IPS DF 19.7 (cell line): ENCODE results near the gene FCN2.

ENCODE experiments used
- DNase-seq: peaks from one replicate; pipeline ENCODE4 v3.0.0-alpha.2; 2013; ENCODE audit warnings: low read depth, low spot score

FCN2 gene

GRCh38 chr9:134887686-134888602, 7.3 kb downstream of the FCN2 start:
- no peak for DNase-seq

DNA sequence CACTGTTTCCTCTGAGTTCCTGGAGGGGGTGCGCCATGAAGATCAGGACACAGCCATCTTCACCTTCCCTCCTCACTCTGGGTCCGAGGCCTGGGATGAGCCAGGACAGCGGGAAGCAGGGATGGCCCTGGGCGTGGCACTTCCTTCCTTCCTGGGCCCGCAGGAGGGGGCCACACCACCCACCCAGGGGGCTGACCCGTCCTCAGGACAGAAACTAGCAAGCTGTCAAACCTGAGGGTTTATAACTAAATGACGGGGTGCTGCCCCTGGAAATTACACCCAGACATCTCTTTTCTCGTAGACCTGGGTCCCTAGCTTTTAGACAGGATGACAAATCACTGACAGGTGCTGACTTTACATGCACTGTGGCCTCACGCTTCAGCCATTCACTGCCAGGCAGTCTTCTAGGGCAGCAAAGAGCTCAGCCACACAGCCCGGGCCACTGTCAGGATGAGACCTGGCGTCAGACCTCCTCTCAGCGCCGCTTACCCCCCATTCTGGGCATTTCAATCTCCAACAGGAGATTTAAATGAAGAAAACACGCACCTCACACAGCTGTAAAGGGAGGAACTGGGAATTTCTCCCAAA, 8.1 kb downstream of the FCN2 start:
- DNase-seq, result no peak

DNA sequence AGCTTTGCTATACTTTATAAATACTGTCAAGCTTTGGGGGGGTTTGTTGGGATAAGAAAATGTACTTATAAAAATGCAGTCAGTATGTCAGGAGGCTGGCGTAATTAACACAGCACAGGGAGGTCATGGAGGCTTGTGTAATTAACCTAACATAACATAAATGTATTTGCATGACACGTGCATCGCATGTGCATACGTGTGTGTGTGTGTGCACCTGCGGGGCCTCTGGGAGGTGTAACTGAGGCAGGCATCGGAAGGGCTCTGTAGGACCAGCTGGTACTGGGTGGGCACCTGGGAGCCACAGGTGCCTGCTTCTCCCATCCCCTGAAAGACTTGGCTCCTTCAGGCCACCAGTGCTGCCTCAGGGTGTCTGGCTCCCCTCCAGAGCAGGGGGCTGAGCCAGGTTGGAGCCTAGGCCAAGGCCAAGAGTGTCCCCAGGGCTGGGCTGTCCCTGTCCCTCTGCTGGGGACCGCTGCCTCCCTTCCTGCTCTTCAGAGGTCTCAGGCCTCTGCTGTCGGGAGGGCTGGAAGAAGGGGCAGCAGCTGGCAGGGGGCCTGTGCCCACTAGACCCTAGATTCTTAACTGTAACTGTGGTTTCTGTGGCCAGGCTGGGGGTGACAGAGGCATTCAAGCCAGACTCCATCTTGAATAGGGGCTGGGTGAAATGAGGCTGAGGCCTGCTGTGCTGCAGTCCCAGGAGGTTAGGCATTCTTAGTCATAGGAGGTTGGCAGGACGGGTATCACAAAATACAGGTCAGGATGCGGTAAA, 9.0 kb downstream of the FCN2 start:
- no peak for DNase-seq

- DNase-seq, result no peak
These were observed 9.5 kb downstream of the FCN2 start for GRCh38 chr9:134890155-134890495.

DNA sequence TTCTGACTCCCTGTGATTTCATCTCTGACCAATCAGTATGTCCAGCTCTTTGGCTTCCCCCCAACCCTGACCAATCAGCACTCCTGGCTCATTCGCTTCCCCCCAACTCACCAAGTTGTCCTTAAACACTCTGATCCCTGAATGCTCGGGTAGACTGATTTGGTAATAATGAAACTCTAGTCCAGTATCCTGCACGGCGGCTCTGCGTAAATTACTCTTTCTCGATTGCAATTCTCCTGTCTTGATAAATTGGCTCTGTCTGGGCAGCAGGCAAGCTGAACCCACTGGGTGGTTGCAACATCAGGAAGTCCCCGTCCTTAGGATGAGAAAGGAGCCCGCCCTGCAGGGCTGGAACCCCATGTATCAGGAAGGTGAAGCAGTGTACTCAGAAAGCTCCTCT, 10.4 kb downstream of the FCN2 start:
- DNase-seq, result no peak

DNA sequence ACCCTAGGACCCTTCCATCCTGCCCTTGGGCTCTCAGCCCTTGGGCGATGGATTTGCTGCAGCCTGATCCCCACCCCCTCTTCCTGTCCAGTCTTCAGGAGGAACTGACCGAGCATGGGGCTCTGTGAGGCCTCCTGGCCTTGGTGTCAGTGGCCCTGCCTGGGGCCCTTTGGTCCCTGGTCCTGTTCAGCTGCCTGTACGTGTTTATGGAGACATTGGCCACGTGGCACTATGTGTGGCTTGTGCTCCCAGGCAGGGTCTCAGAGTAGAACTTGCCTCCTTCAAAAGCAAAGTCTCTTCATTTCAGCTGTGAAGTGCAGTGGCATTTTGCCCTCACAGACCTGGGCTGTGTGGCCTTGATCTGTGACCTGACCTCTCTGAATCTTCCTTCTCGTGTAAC, 11.1 kb downstream of the FCN2 start:
- no peak for DNase-seq

DNA sequence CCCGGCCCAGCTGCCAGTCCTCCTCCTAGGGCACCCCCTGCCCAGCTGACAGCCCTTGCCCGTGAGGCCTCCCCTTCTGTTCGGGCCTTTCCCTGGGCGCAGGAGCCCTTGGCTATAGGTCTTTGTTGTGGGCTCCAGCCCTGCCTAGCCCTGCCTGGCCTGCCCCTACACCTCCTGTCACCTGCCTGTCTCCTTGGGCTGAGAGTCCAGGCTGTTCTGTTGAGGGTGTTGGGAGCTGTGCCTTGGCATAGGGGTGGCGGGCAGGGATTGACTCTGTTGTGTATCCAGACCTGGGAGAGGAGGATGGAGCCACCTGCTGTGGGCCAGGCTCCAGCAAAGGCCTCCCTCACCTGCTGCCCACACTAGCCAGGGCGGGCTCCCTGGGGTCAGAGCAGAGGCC, 11.6 kb downstream of the FCN2 start:
- no peak for DNase-seq

DNA sequence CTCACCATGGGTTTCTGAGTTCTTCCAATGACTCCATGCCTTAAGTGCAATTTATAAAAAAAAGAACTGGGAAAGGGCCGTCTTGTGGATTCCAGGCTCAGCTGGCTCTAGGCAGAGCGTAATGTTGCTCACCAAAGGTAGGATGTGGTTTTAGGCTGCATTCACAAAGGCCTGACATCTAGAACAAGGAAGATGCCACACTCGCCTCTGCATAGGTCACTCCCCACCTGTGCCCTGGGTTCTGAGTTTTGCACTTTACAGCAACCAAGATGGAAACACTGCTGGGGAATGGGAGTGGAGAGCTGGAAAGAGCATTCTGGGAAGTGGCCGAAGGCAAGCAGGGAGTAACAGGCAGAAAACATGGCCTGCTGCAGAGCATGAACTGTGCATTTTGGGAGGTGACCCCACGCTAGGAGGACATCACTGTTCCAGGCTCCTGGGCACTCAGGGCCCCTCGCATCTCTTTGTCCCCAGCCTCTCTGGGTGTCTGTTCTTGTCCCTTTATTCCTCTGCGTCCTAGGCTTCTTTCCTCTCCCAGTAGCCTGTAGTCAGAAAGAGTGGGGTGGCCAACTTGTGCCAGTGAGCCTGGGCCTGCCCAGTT, 12.3 kb downstream of the FCN2 start:
- DNase-seq, result no peak

DNA sequence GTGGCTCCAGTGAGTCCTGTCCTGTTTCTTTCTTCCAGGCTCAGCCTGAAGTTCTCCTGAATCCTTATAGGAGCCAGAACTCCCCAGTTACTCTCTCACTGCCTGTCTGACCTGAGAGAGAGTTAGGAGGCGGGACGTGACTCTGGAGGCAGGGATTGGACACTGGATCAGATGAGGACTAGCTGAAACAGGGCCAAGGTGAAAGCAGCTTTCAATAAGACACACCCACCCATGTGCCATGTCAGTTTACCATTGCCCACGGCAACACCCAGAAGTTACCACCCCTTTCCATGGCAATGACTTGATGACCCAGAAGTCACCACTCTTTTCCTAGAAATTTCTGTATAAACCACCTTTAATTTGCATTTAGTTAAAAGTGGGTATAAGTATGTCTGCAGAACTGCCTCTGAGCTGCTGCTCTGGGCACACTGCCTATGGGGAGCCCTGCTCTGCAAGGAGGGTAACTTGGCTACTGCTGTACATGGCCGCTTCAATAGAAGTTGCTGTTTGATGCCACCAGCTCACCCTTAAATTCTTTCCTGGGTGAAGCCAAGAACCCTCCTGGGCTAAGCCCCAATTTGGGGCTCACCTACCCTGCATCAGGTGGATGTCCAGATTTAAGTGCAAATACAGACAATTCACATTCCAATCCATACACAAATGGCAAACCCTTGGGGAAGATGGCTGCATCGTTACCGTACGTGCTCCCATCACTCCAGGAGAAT, 13.7 kb downstream of the FCN2 start:
- no peak for DNase-seq

- no peak for DNase-seq
These were observed 14.5 kb downstream of the FCN2 start for GRCh38 chr9:134895097-134895496.

GRCh38 chr9:134895567-134895907, 14.9 kb downstream of the FCN2 start:
- DNase-seq, result no peak

- no peak for DNase-seq
These were observed 15.6 kb downstream of the FCN2 start for GRCh38 chr9:134895908-134896833.

- no peak for DNase-seq
These were observed 16.4 kb downstream of the FCN2 start for GRCh38 chr9:134896834-134897583.

GRCh38 chr9:134897584-134898170, 17.1 kb downstream of the FCN2 start:
- no peak for DNase-seq

DNA sequence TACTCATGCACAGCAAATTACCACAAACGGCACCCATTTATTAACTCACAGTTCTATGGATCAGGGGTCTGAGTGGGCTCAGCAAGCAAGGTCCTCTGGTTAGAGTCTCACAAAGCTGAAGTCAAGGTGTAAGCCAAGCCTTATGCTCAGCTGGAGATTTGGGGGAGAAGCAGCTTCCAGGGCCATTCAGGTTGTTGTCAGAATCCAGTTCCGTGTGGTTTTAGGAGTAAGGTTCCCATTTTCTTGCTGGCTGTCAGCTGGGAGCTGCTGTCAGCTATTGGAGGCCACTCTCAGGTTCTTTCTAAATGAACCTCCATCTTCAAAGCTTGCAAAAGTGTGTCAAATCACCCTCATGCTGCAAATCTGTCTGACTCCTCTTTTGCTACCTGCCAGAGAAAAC, 17.7 kb downstream of the FCN2 start:
- no peak for DNase-seq

GRCh38 chr9:134899168-134899567, 18.6 kb downstream of the FCN2 start:
- no peak for DNase-seq

DNA sequence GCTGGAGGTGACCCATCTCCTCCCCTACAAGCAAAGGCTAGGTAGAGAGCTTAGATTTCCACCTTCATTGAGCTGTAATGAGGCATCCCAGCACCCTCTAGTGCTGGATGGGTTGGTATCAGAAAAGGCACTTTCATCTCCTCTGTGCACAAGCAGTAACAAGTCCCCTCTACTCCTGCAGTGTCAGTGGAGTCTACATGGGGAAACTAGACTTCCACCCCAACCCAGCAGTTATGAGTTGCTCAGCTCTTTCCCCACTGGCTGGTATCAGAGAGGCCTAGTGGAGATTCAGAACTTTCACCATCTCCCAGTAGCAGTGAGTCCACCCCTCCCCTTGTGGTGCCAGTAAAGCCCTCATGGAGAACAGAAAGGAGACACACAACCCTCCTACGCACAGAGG, 19.2 kb downstream of the FCN2 start:
- DNase-seq, result no peak

DNA sequence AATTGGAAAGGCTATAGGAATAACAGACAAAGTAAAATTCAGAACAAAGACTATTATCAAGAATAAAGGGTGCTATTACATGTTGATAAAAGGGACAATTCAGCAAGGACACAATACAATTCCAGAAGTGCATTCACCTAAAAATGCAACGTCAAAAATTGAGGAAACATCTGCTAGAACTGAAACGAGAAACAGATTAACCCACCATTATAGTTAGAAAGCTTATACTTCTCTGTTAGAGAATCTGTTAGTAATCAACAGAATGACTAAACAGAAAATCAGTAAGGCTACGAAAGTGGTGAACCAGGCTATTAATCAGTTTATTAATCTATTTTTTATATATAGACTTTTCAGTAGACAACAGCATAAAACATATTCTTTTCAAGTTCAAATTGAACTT, 22.3 kb downstream of the FCN2 start:
- no peak for DNase-seq

GRCh38 chr9:134908524-134909309, 28.1 kb downstream of the FCN2 start:
- no peak for DNase-seq
